Measurements from ENCODE around the gene SOX5. TPM values are rescaled to one million over a fixed set of nuclear protein-coding genes. Genes with fewer than 3 reads are reported as not detected.

The SOX5 gene
- total and polyA plus RNA-seq, 2 of the 8 experiments (the other 6 are each of a cell fraction or from before 2014, with no cell fraction given) = 2.2 to 2.6 TPM

- TF ChIP-seq RAD21 (IDR thresholded peaks at IDR 0.05 in 1 of 2, conservative IDR thresholded peaks at IDR 0.05 in 1 of 2; ENCODE audit: low read depth in 2 of 2, low read length in 2 of 2) (no peak), BRCA1 (IDR thresholded peaks at IDR 0.05; ENCODE audit: low read depth, low read length) (no peak), POLR2AphosphoS5 (IDR thresholded peaks at IDR 0.05; ENCODE audit: low read depth, low read length) (no peak), EGR1 (IDR thresholded peaks at IDR 0.05; ENCODE audit: borderline replicate concordance, low read depth, low read length) (no peak), TAF7 (optimal IDR thresholded peaks at IDR 0.05; ENCODE audit: borderline replicate concordance, low read depth, low read length) (no peak), ATF3 (IDR thresholded peaks at IDR 0.05; ENCODE audit: insufficient read depth, low read depth, low read length) (no peak)
Measured at GRCh38 chr12:23810329-23810902, 139.1 kb downstream of the SOX5 start (continued).
